ENCODE results near the gene EPHX1. TPM values are rescaled to one million over a fixed set of nuclear protein-coding genes. Genes with fewer than 3 reads are reported as not detected.

EPHX1 gene
- total RNA-seq, 4 donors from 2014 or later, result 89.0 to 177 (median 156) TPM

DNA sequence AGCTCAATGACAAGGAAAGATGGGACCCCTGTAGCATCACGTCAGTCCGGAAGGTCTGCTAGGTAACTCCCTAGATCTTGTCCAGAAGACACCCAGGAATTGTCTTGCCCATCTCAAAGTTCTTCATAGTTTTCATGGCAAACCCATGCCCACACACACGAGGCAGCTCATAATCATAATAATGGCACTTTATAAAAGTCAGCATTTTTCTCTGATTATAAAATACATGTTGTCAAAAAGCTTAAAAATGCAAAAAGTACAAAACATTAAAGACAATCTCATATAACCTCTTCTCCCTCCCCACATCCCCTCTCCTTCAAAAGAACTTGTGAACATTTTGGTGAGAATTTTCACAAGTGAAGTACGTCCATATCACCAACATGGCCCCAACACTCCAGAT lies 30.8 kb downstream of the EPHX1 start:
- TF ChIP-seq, protein P1, sequence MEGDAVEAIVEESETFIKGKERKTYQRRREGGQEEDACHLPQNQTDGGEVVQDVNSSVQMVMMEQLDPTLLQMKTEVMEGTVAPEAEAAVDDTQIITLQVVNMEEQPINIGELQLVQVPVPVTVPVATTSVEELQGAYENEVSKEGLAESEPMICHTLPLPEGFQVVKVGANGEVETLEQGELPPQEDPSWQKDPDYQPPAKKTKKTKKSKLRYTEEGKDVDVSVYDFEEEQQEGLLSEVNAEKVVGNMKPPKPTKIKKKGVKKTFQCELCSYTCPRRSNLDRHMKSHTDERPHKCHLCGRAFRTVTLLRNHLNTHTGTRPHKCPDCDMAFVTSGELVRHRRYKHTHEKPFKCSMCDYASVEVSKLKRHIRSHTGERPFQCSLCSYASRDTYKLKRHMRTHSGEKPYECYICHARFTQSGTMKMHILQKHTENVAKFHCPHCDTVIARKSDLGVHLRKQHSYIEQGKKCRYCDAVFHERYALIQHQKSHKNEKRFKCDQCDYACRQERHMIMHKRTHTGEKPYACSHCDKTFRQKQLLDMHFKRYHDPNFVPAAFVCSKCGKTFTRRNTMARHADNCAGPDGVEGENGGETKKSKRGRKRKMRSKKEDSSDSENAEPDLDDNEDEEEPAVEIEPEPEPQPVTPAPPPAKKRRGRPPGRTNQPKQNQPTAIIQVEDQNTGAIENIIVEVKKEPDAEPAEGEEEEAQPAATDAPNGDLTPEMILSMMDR (IDR thresholded peaks at IDR 0.05), result no peak
- DNase-seq (ENCODE audit: low spot score) (no peak), ATAC-seq (ENCODE audit: low FRiP score) (no peak)

DNA sequence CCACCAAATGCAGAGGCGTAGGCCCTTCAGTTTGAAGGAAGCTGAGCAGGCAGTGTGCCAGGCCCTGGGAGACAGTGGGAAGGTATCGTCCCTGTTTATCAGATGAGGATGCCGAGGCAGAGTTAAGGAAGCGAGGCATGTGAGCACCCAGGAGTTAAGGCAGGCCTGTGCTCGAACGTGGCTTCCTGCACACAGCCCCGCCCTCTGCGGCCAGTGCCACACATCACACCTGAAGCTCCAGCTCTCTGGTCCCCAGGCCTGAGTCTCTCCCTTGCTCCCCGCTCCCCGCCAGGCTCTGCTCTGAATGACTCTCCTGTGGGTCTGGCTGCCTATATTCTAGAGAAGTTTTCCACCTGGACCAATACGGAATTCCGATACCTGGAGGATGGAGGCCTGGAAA lies 32.1 kb downstream of the EPHX1 start:
- TF ChIP-seq, protein P1 (IDR thresholded peaks at IDR 0.05), result no peak
- DNase-seq (ENCODE audit: low spot score), result no peak
- ATAC-seq (ENCODE audit: low FRiP score), result no peak

DNA sequence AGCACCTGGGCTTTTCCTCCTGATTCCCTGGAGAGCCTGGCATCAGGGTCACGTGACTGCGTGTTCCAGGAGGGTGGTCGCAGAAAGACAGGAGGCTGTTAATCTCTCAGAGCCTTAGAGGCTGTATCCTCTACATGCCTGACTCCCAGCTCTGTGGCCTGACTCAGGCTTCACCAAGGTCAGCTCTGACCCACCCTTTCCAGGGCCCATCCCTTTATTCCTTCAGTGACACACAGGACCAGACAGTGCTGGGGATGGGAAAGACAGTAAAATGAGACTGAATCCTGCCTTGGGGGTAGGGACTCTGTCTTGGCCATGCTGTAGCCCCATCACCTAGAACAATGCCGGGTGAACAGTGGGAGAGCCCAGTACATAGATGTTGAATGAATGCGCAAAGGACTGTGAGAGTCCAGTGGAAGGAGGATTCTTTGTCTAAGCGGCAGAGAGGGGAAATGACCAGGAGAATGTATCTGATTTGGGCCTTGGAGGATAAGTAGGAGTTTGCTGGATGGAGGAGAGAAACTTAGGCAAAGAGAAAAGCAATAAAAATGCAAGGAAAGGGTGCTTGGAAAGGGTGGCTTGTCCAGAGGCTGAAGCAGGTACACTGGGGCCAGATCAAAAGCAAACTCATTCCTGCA lies 33.0 kb downstream of the EPHX1 start:
- TF ChIP-seq, protein P1 (IDR thresholded peaks at IDR 0.05), result no peak
- ATAC-seq (ENCODE audit: low FRiP score) (no peak), DNase-seq (ENCODE audit: low spot score) (no peak)

DNA sequence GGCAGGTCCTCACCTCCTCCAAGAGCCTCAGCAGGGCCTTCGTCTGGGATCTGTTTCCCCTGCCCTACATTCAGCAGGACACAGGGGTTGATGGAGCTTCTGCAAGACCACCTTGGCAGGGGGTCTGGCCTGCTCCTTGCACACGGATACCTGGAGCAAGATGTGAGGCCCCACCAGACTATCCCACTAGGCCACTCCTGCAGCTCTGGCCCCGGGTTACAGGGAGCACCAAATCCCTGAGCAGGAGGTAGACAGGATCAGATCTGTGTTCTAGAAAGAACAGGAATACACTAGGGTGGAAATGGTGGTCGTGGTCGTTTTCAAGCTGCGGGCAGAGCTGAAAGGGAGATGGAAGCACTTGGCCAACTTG lies 33.5 kb downstream of the EPHX1 start:
- ATAC-seq (ENCODE audit: low FRiP score), result no peak
- TF ChIP-seq, protein P1 (IDR thresholded peaks at IDR 0.05), result no peak
- DNase-seq (ENCODE audit: low spot score), result no peak

DNA sequence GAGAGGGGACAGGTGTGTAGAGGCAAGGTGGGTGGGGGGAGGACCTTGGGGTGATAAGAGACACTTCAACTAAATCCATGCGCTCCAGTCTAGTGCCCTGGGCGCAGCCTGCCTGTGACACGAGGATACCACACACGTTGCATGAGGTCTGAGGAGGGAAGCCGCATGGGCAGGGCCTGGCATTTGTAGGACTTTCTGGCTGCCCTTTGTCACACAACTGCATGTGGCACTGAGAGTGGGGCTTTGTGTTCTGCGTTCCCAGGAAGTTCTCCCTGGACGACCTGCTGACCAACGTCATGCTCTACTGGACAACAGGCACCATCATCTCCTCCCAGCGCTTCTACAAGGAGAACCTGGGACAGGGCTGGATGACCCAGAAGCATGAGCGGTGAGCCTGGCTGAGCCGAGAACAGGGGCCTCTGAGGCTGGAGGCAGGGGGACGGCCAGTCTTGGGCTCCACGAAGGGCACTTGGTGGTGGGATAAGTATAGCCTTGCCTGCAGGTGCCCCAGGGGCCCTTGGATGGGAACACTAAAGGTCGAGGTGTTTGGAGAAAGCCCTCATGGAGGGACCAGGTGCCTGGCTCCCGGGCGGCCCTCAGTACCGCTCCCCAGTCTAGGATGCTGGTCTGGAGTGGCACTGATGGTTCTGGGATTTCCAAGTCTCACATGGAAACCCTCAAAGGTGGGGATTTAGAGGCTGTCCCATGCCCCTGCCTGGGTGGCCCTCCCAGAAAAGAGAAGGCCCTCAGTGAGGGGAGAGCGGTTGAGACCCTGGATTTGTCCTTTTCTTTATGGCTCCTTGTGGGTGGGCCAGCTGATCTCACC lies 34.5 kb downstream of the EPHX1 start:
- ATAC-seq (ENCODE audit: low FRiP score) (no peak), DNase-seq (ENCODE audit: low spot score) (no peak)
- TF ChIP-seq, protein P1 (IDR thresholded peaks at IDR 0.05), result no peak

DNA sequence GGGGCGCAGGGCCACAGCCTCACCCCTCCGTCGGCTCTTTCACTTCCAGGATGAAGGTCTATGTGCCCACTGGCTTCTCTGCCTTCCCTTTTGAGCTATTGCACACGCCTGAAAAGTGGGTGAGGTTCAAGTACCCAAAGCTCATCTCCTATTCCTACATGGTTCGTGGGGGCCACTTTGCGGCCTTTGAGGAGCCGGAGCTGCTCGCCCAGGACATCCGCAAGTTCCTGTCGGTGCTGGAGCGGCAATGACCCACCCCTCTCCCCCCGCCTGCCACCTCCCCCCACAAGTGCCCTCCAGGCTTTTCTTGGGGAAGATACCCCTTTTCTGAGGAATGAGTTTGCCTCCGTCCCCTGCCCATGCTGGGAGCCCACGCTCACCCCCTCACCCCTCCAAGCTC lies 35.2 kb downstream of the EPHX1 start:
- DNase-seq (ENCODE audit: low spot score), result no peak
- TF ChIP-seq, protein P1 (IDR thresholded peaks at IDR 0.05), result no peak
- no peak for ATAC-seq (ENCODE audit: low FRiP score)
